K562 (cell line): ENCODE results near the gene CMTM1. TPM values are rescaled to one million over a fixed set of nuclear protein-coding genes. Genes with fewer than 3 reads are reported as not detected.

Experiments used
- AFF4 ChIP-seq: sonication (generic); formaldehyde crosslinking; IDR thresholded peaks from 2 replicates; pipeline ENCODE4 v1.8.0; 2023; ENCODE audit warnings: mild to moderate bottlenecking, missing genetic modification reagents
- CHD4 ChIP-seq: fragments of 200-600 bp; sonication (generic); IDR thresholded peaks from 3 replicates; pipeline ENCODE4 v1.6.1; 2012; ENCODE audit warnings: low read depth, mild to moderate bottlenecking, mixed read lengths, low read length, inconsistent platforms; ENCODE audit not compliant: insufficient read depth, insufficient replicate concordance, poor library complexity, severe bottlenecking
- ESRRB ChIP-seq: fragments of 250-450 bp; sonication (Bioruptor Pico); IDR thresholded peaks from 2 replicates; pipeline ENCODE4 v1.5.0; 2020; ENCODE audit warnings: mild to moderate bottlenecking, moderate library complexity, borderline replicate concordance
- KLF6 ChIP-seq: fragments of 250-450 bp; sonication (Bioruptor Pico); IDR thresholded peaks from 2 replicates; pipeline ENCODE4 v1.4.0; 2020; ENCODE audit warnings: mild to moderate bottlenecking, moderate library complexity, borderline replicate concordance
- MAFF ChIP-seq: IDR thresholded peaks from 2 replicates; pipeline ENCODE4 v1.6.1; 2012; ENCODE audit warnings: low read length, improper control_type of control experiment
- MAFG ChIP-seq: fragments of 450-650 bp; conservative IDR thresholded peaks from 2 replicates; pipeline ENCODE4 v1.6.1; 2016; ENCODE audit warnings: missing genetic modification characterization, missing compliant biosample characterization
- MCM3 ChIP-seq: fragments of 450-650 bp; IDR thresholded peaks from 2 replicates; pipeline ENCODE4 v1.6.1; 2016
- NFE2 ChIP-seq: IDR thresholded peaks from 2 replicates; pipeline ENCODE4 v1.6.1; 2014; ENCODE audit warnings: antibody characterized with exemption, low read depth
- NFRKB ChIP-seq: fragments of 450-650 bp; IDR thresholded peaks from 2 replicates; pipeline ENCODE4 v1.6.1; 2016; ENCODE audit warnings: low read depth
- PCBP2 ChIP-seq: fragments of 200-400 bp; formaldehyde crosslinking; IDR thresholded peaks from 2 replicates; pipeline ENCODE4 v1.6.1; 2018; ENCODE audit warnings: low read length, low read depth, mild to moderate bottlenecking, moderate library complexity; ENCODE audit not compliant: poor library complexity, severe bottlenecking
- RNF2 ChIP-seq: sonication (generic); IDR thresholded peaks from 2 replicates; pipeline ENCODE4 v1.6.1; 2016
- SLC30A9 ChIP-seq: fragments of 250-450 bp; sonication (Bioruptor Pico); IDR thresholded peaks from 2 replicates; pipeline ENCODE4 v1.8.0; 2022; ENCODE audit warnings: mild to moderate bottlenecking, moderate library complexity
- SMARCE1 ChIP-seq: fragments of 450-650 bp; IDR thresholded peaks from 2 replicates; pipeline ENCODE4 v1.7.1; 2016; ENCODE audit warnings: mild to moderate bottlenecking
- SNIP1 ChIP-seq: fragments of 450-650 bp; IDR thresholded peaks from 2 replicates; pipeline ENCODE4 v1.7.1; 2017; ENCODE audit warnings: low read depth, mild to moderate bottlenecking
- TAF9B ChIP-seq: fragments of 450-650 bp; IDR thresholded peaks from 2 replicates; pipeline ENCODE4 v1.6.1; 2018; ENCODE audit warnings: mild to moderate bottlenecking; ENCODE audit not compliant: partially characterized antibody
- TBP ChIP-seq: optimal IDR thresholded peaks from 2 replicates; pipeline ENCODE3; 2011; ENCODE audit warnings: low read depth, low read length, improper control_type of control experiment
- ZBTB2 ChIP-seq: fragments of 450-650 bp; IDR thresholded peaks from 2 replicates; pipeline ENCODE4 v1.6.1; 2016; ENCODE audit warnings: antibody characterized with exemption
- ZNF121 ChIP-seq: sonication (generic); formaldehyde crosslinking; conservative IDR thresholded peaks from 2 replicates; pipeline ENCODE4 v1.8.0; 2022; ENCODE audit warnings: missing genetic modification reagents
- ZNF140 ChIP-seq: fragments of 250-450 bp; sonication (Bioruptor Pico); IDR thresholded peaks from 2 replicates; pipeline ENCODE4 v1.8.0; 2021; ENCODE audit warnings: moderate library complexity, mild to moderate bottlenecking, inconsistent platforms
- ZNF57 ChIP-seq: fragments of 450-650 bp; formaldehyde crosslinking; IDR thresholded peaks from 2 replicates; pipeline ENCODE4 v1.4.0; 2020; ENCODE audit warnings: mild to moderate bottlenecking, moderate library complexity
- polyA plus RNA-seq, 8 experiments: library from polyadenylated mRNA; depleted of rRNA in 4 of 8; stranded (reverse) in 5 of 8; unstranded in 3 of 8; fragments of >200 nt; fragmentation: Nextera tagmentation in 2 of 8; fragmentation: Illumina TruSeq in 1 of 8; extraction: Ambion mirVana in 2 of 8; extraction: Trizol in 1 of 8; gene quantifications; 2 replicates each; pipeline versions ENCODE4 v1.2.1 to v1.2.3, GENCODE V29; 2011 to 2014; ENCODE audit warnings: inconsistent platforms in 1 of 8, missing spikeins in 1 of 8
- total RNA-seq, 7 experiments: library from RNA; depleted of rRNA in 6 of 7; stranded (reverse); fragments of >200 nt in 6 of 7; fragmentation: Illumina TruSeq in 2 of 7; extraction: Trizol in 2 of 7; gene quantifications; 2 replicates each; pipeline versions ENCODE4 v1.2.1 to v1.2.3, GENCODE V29; 2011 to 2021; ENCODE audit warnings: low replicate concordance in 1 of 7
- TF ChIP-seq, protein P1 (sequence below): fragments of 250-450 bp; sonication (Bioruptor Pico); IDR thresholded peaks from 2 replicates; pipeline ENCODE4 v1.8.0; 2021; ENCODE audit warnings: borderline replicate concordance, mild to moderate bottlenecking, moderate library complexity; ENCODE audit not compliant: poor library complexity, severe bottlenecking
- TF ChIP-seq, protein P2 (sequence below): fragments of 450-650 bp; IDR thresholded peaks from 2 replicates; pipeline ENCODE4 v1.6.1; 2017; ENCODE audit warnings: antibody characterized with exemption

The CMTM1 gene
- total and polyA plus RNA-seq, 9 of the 15 experiments (the other 6 are each of a cell fraction or from before 2014, with no cell fraction given): 0.25 to 2.6 (median 1.1) TPM; not detected in 2

- TF ChIP-seq AFF4 (CRISPR knock-in tag) (peak; percentile 58; the same call in 1 of the 2 replicates), ESRRB (CRISPR knock-in tag) (no peak), TBP (peak; percentile 36), SMARCE1 (no peak), MCM3 (no peak), CHD4 (no peak), SLC30A9 (CRISPR knock-in tag) (no peak), NFE2 (no peak), ZNF121 (no peak), RNF2 (no peak), MAFG (no peak), PCBP2 (no peak), MAFF (no peak), SNIP1 (no peak), ZNF57 (CRISPR knock-in tag) (no peak), NFRKB (no peak), KLF6 (no peak), TAF9B (no peak), ZNF140 (no peak), ZBTB2 (no peak)
- TF ChIP-seq, protein P1, sequence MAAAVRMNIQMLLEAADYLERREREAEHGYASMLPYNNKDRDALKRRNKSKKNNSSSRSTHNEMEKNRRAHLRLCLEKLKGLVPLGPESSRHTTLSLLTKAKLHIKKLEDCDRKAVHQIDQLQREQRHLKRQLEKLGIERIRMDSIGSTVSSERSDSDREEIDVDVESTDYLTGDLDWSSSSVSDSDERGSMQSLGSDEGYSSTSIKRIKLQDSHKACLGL (CRISPR knock-in tag): no peak
- TF ChIP-seq, protein P2, sequence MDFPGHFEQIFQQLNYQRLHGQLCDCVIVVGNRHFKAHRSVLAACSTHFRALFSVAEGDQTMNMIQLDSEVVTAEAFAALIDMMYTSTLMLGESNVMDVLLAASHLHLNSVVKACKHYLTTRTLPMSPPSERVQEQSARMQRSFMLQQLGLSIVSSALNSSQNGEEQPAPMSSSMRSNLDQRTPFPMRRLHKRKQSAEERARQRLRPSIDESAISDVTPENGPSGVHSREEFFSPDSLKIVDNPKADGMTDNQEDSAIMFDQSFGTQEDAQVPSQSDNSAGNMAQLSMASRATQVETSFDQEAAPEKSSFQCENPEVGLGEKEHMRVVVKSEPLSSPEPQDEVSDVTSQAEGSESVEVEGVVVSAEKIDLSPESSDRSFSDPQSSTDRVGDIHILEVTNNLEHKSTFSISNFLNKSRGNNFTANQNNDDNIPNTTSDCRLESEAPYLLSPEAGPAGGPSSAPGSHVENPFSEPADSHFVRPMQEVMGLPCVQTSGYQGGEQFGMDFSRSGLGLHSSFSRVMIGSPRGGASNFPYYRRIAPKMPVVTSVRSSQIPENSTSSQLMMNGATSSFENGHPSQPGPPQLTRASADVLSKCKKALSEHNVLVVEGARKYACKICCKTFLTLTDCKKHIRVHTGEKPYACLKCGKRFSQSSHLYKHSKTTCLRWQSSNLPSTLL: no peak
Observed at GRCh38 chr16:66604376-66605176, 38.3 kb downstream of the CMTM1 start, which contains the start of gene CMTM3 (continued).
